ENCODE measurements around the gene GALNT3. TPM values are rescaled to one million over a fixed set of nuclear protein-coding genes. Genes with fewer than 3 reads are reported as not detected.

Gene GALNT3
- total and polyA plus RNA-seq, 4 donors: 0.29 to 2.3 (median 1.6) TPM

GRCh38 chr2:165790466-165790865, 3.6 kb downstream of the GALNT3 start (continued):
- TF ChIP-seq REST (IDR thresholded peaks at IDR 0.05) (no peak), TAF1 (conservative IDR thresholded peaks at IDR 0.05) (no peak), JUND (IDR thresholded peaks at IDR 0.05) (no peak), RAD21 (IDR thresholded peaks at IDR 0.05) (no peak), MAX (IDR thresholded peaks at IDR 0.05) (no peak)

- no peaks in the 10 kb centered on the region for H3K9me3 ChIP-seq (ENCODE audit: control insufficient read depth in 4 of 4, low read length in 3 of 4)
- TF ChIP-seq HNF4A (conservative IDR thresholded peaks at IDR 0.05) (no peak), EGR1 (IDR thresholded peaks at IDR 0.05; ENCODE audit: low read depth in 2 of 2) (no peak), RXRA (IDR thresholded peaks at IDR 0.05) (no peak), RAD21 (IDR thresholded peaks at IDR 0.05) (no peak), TAF1 (conservative IDR thresholded peaks at IDR 0.05) (no peak), CTCF (IDR thresholded peaks at IDR 0.05; ENCODE audit: low read depth, low read length, missing input control) (no peak), NR2F2 (IDR thresholded peaks at IDR 0.05) (no peak), REST (IDR thresholded peaks at IDR 0.05) (no peak), HNF4G (IDR thresholded peaks at IDR 0.05) (no peak), MAX (IDR thresholded peaks at IDR 0.05) (no peak), YY1 (IDR thresholded peaks at IDR 0.05) (no peak), GABPA (IDR thresholded peaks at IDR 0.05 in 1 of 2, conservative IDR thresholded peaks at IDR 0.05 in 1 of 2) (no peak), ATF3 (IDR thresholded peaks at IDR 0.05) (no peak), SP1 (IDR thresholded peaks at IDR 0.05) (no peak)
- no peaks in the 10 kb centered on the region for H3K4me1 ChIP-seq (ENCODE audit: control insufficient read depth in 4 of 4, insufficient read depth in 4 of 4, low read length in 3 of 4)
- H3K9ac ChIP-seq (ENCODE audit: low read depth in 1 of 2, low read length in 2 of 2): no peak overlapping the region
- H3K27me3 ChIP-seq (ENCODE audit: control insufficient read depth in 4 of 4, insufficient read depth in 4 of 4, low read length in 3 of 4): no peaks in the 10 kb centered on the region
- DNase-seq (ENCODE audit: low spot score): no peak
- H3K4me3 ChIP-seq (ENCODE audit: low read depth in 1 of 3, low read length in 3 of 3): no peak overlapping the region
- H3K36me3 ChIP-seq (ENCODE audit: control insufficient read depth in 4 of 4, insufficient read depth in 3 of 4, low read depth in 1 of 4, low read length in 3 of 4): no peaks in the 10 kb centered on the region
- H3K27ac ChIP-seq (ENCODE audit: low read depth in 1 of 2, low read length in 2 of 2): no peak overlapping the region
- 86% methylated on average over 1 of the region's 1 CpG for WGBS
Measured at GRCh38 chr2:165787334-165787733, 6.7 kb downstream of the GALNT3 start.
